DOHH2 (cell line): ENCODE results near the gene SMIM17.

Experiments used
- EZH2phosphoT487 ChIP-seq: fragments of 200-600 bp; sonication (generic); IDR thresholded peaks from 2 replicates; pipeline ENCODE4 v1.6.1; 2017; ENCODE audit warnings: borderline replicate concordance, mild to moderate bottlenecking, antibody characterized with exemption, low read length, moderate library complexity, mixed read lengths
- TF ChIP-seq, protein P1 (sequence below): fragments of 200-600 bp; sonication (generic); IDR thresholded peaks from one replicate; pipeline ENCODE4 v1.5.1; 2014; ENCODE audit warnings: antibody characterized with exemption, mild to moderate bottlenecking, low read depth, low read length; ENCODE audit not compliant: poor library complexity, severe bottlenecking

DNA sequence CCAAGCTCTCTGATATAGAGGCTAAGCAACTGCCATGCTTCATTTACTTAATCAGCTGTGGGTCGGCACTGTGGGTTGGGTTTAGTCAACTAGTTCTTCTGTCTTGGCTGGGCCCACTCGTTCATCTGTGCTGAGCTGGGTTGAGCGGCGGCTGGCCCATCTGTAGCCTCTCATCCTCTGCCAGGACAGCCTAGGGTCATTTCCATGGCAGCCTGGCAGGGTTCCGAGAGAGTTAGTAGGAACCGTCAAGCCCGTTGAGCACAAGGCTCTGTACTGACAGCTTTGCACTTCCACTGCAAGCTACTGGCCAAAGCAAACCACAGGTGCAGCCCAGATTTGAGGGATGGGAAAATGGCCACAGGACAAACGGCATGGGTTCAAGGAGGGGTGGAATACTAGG is 35.2 kb downstream of the SMIM17 start:
- TF ChIP-seq, protein P1, sequence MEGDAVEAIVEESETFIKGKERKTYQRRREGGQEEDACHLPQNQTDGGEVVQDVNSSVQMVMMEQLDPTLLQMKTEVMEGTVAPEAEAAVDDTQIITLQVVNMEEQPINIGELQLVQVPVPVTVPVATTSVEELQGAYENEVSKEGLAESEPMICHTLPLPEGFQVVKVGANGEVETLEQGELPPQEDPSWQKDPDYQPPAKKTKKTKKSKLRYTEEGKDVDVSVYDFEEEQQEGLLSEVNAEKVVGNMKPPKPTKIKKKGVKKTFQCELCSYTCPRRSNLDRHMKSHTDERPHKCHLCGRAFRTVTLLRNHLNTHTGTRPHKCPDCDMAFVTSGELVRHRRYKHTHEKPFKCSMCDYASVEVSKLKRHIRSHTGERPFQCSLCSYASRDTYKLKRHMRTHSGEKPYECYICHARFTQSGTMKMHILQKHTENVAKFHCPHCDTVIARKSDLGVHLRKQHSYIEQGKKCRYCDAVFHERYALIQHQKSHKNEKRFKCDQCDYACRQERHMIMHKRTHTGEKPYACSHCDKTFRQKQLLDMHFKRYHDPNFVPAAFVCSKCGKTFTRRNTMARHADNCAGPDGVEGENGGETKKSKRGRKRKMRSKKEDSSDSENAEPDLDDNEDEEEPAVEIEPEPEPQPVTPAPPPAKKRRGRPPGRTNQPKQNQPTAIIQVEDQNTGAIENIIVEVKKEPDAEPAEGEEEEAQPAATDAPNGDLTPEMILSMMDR, result no peak
- TF ChIP-seq EZH2phosphoT487, result no peak
